CD4-positive, CD25-positive, alpha-beta regulatory T cell (primary cell): ENCODE results near the gene ADCY9. TPM values are rescaled to one million over a fixed set of nuclear protein-coding genes. Genes with fewer than 3 reads are reported as not detected.
"Not testable (repeated sequence)": the region's sequence is repeated elsewhere in the genome, so short reads cannot be mapped to it uniquely, and the experiment has no call there.

Experiments used
- ATAC-seq, 2 donors: fragments of 150-1000 bp; cut with Tn5 transposase; one replicate each; pipeline ENCODE4 v1.10.0; 2021; ENCODE audit warnings: low read depth in 2 of 2, moderate number of reproducible peaks in 2 of 2, moderate library complexity in 1 of 2
- DNase-seq, 3 donors: peaks; one replicate each; pipeline versions ENCODE4 v3.0.0 to v3.0.0-alpha.2; 2012 to 2022; ENCODE audit warnings: mixed read lengths in 1 of 3
- H3K27ac ChIP-seq: one replicate; pipeline ENCODE4 v1.7.0; 2013; ENCODE audit warnings: mild to moderate bottlenecking, low read length; ENCODE audit not compliant: insufficient read depth, poor library complexity, severe bottlenecking
- H3K27me3 ChIP-seq: one replicate; pipeline ENCODE4 v1.7.0; 2013; ENCODE audit warnings: low read length; ENCODE audit not compliant: control insufficient read depth, insufficient read depth
- H3K36me3 ChIP-seq: one replicate; pipeline ENCODE4 v1.7.0; 2013; ENCODE audit warnings: mild to moderate bottlenecking, low read length, moderate library complexity; ENCODE audit not compliant: control insufficient read depth, insufficient read depth
- H3K4me1 ChIP-seq: 2 replicates; pipeline ENCODE4 v1.7.0; 2013; ENCODE audit warnings: mild to moderate bottlenecking, low read length; ENCODE audit not compliant: insufficient read depth, control insufficient read depth, poor library complexity, severe bottlenecking
- H3K4me3 ChIP-seq: one replicate; pipeline ENCODE4 v1.7.0; 2013; ENCODE audit warnings: low read depth, mild to moderate bottlenecking, low read length, moderate library complexity
- H3K9me3 ChIP-seq, 2 experiments: 1 replicate in 1 of 2; 2 replicates in 1 of 2; pipeline ENCODE4 v1.7.0; 2013; ENCODE audit warnings: low read length in 2 of 2, mild to moderate bottlenecking in 1 of 2, moderate library complexity in 1 of 2; ENCODE audit not compliant: control insufficient read depth in 2 of 2
- H3K27ac Mint-ChIP-seq, 3 donors: one replicate each; pipeline ENCODE4 v1.8.0; 2020 to 2022; ENCODE audit warnings: mild to moderate bottlenecking in 3 of 3, mixed read lengths in 3 of 3, moderate library complexity in 2 of 3
- H3K27me3 Mint-ChIP-seq: one replicate; pipeline ENCODE4 v1.8.0; 2022; ENCODE audit warnings: mild to moderate bottlenecking, mixed read lengths
- H3K36me3 Mint-ChIP-seq: one replicate; pipeline ENCODE4 v1.8.0; 2020; ENCODE audit warnings: mixed read lengths
- H3K4me1 Mint-ChIP-seq, 4 donors: one replicate each; pipeline ENCODE4 v1.8.0; 2020 to 2022; ENCODE audit warnings: mixed read lengths in 4 of 4, mild to moderate bottlenecking in 1 of 4
- H3K4me3 Mint-ChIP-seq, 4 donors: one replicate each; pipeline ENCODE4 v1.8.0; 2020 to 2022; ENCODE audit warnings: mild to moderate bottlenecking in 4 of 4, mixed read lengths in 4 of 4, moderate library complexity in 3 of 4
- H3K9me3 Mint-ChIP-seq, 7 donors: one replicate each; pipeline ENCODE4 v1.8.0; 2020 to 2022; ENCODE audit warnings: mixed read lengths in 7 of 7, mild to moderate bottlenecking in 3 of 7, moderate library complexity in 2 of 7
- polyA plus RNA-seq, 4 donors: library from polyadenylated mRNA; unstranded; fragments of 300-500 nt; fragmentation: Illumina TruSeq; gene quantifications; one replicate each; pipeline ENCODE4 v1.2.3, GENCODE V29; 2021
- total RNA-seq: library from RNA; stranded (reverse); gene quantifications from one replicate; pipeline ENCODE4 v1.2.3, GENCODE V29; 2022

Gene ADCY9
- total and polyA plus RNA-seq, 5 donors from 2014 or later = 0.06 to 7.8 (median 0.23) TPM

- H3K27ac Mint-ChIP-seq = no peak overlapping the region
- H3K4me1 ChIP-seq = no peaks in the 10 kb centered on the region
- H3K27me3 Mint-ChIP-seq = peaks cover 4% of the 10 kb centered on the region
Measured at GRCh38 chr16:4049031-4049430, 67.2 kb downstream of the ADCY9 start.

GRCh38 chr16:4048481-4048880 lies 67.8 kb downstream of the ADCY9 start:
- Mint-ChIP-seq H3K4me1 (no peaks in the 10 kb centered on the region), H3K27me3 (peaks cover 4% of the 10 kb centered on the region), H3K36me3 (no peaks in the 10 kb centered on the region), H3K4me3 (no peak overlapping the region), H3K27ac (no peak overlapping the region), H3K9me3 (no peaks in the 10 kb centered on the region)
- no peak for DNase-seq
- Histone ChIP-seq H3K27ac (no peak overlapping the region), H3K4me3 (no peak overlapping the region), H3K4me1 (no peaks in the 10 kb centered on the region), H3K36me3 (no peaks in the 10 kb centered on the region), H3K9me3 (no peaks in the 10 kb centered on the region), H3K27me3 (no peaks in the 10 kb centered on the region)
- ATAC-seq = no peak

More at GRCh38 chr16:4049031-4049430, 67.2 kb downstream of the ADCY9 start:
- Mint-ChIP-seq H3K9me3 (no peaks in the 10 kb centered on the region), H3K4me3 (no peak overlapping the region), H3K36me3 (no peaks in the 10 kb centered on the region), H3K4me1 (no peaks in the 10 kb centered on the region)
- DNase-seq = no peak
- no peak for ATAC-seq
- no peaks in the 10 kb centered on the region for H3K9me3 ChIP-seq
- H3K27me3 ChIP-seq = no peaks in the 10 kb centered on the region
- no peak overlapping the region for H3K27ac ChIP-seq
- no peaks in the 10 kb centered on the region for H3K36me3 ChIP-seq
- no peak overlapping the region for H3K4me3 ChIP-seq

- Mint-ChIP-seq H3K27ac (no peak overlapping the region), H3K9me3 (no peaks in the 10 kb centered on the region), H3K36me3 (no peaks in the 10 kb centered on the region), H3K4me3 (no peak overlapping the region), H3K4me1 (no peaks in the 10 kb centered on the region), H3K27me3 (peaks cover 4% of the 10 kb centered on the region)
- Histone ChIP-seq H3K4me1 (no peaks in the 10 kb centered on the region), H3K9me3 (no peaks in the 10 kb centered on the region), H3K27me3 (no peaks in the 10 kb centered on the region), H3K27ac (no peak overlapping the region), H3K36me3 (no peaks in the 10 kb centered on the region), H3K4me3 (no peak overlapping the region)
- no peak for ATAC-seq
- DNase-seq = no peak
Measured at GRCh38 chr16:4046221-4046620, 70.0 kb downstream of the ADCY9 start.

GRCh38 chr16:4045561-4045960 lies 70.7 kb downstream of the ADCY9 start:
- not testable (repeated sequence) for DNase-seq, H3K9me3 Mint-ChIP-seq

GRCh38 chr16:4042581-4042980 lies 73.7 kb downstream of the ADCY9 start:
- no peak overlapping the region for H3K4me3 Mint-ChIP-seq
- no peaks in the 10 kb centered on the region for H3K4me1 Mint-ChIP-seq
- H3K27ac Mint-ChIP-seq = no peak overlapping the region
- H3K9me3 Mint-ChIP-seq = no peaks in the 10 kb centered on the region
- Histone ChIP-seq H3K27ac (no peak overlapping the region), H3K36me3 (no peaks in the 10 kb centered on the region), H3K27me3 (no peaks in the 10 kb centered on the region), H3K4me3 (no peak overlapping the region), H3K4me1 (no peaks in the 10 kb centered on the region), H3K9me3 (no peaks in the 10 kb centered on the region)
- no peak for ATAC-seq
- DNase-seq = no peak
- no peaks in the 10 kb centered on the region for H3K36me3 Mint-ChIP-seq
- H3K27me3 Mint-ChIP-seq = peaks cover 4% of the 10 kb centered on the region

More at GRCh38 chr16:4045561-4045960, 70.7 kb downstream of the ADCY9 start:
- not testable (repeated sequence) for H3K27me3 ChIP-seq, H3K9me3 ChIP-seq, H3K27me3 Mint-ChIP-seq, H3K4me1 Mint-ChIP-seq, H3K4me3 ChIP-seq, H3K36me3 Mint-ChIP-seq, H3K4me3 Mint-ChIP-seq, H3K4me1 ChIP-seq, H3K36me3 ChIP-seq, ATAC-seq, H3K27ac Mint-ChIP-seq, H3K27ac ChIP-seq

- H3K4me1 Mint-ChIP-seq = no peaks in the 10 kb centered on the region
Measured at GRCh38 chr16:4038448-4038847, 77.8 kb downstream of the ADCY9 start.

GRCh38 chr16:4036952-4037351 lies 79.3 kb downstream of the ADCY9 start:
- H3K9me3 ChIP-seq, H3K4me3 ChIP-seq, H3K36me3 Mint-ChIP-seq, H3K36me3 ChIP-seq, H3K27ac Mint-ChIP-seq, H3K4me3 Mint-ChIP-seq, ATAC-seq, H3K27ac ChIP-seq, H3K9me3 Mint-ChIP-seq, H3K4me1 ChIP-seq, H3K27me3 ChIP-seq, H3K27me3 Mint-ChIP-seq, H3K4me1 Mint-ChIP-seq, DNase-seq: not testable (repeated sequence)

More at GRCh38 chr16:4038448-4038847, 77.8 kb downstream of the ADCY9 start:
- Histone ChIP-seq H3K4me1 (no peaks in the 10 kb centered on the region), H3K36me3 (no peaks in the 10 kb centered on the region), H3K9me3 (no peaks in the 10 kb centered on the region), H3K27ac (no peak overlapping the region), H3K4me3 (no peak overlapping the region), H3K27me3 (no peaks in the 10 kb centered on the region)
- Mint-ChIP-seq H3K36me3 (no peaks in the 10 kb centered on the region), H3K9me3 (no peaks in the 10 kb centered on the region), H3K27me3 (peaks cover 7% of the 10 kb centered on the region), H3K4me3 (no peak overlapping the region), H3K27ac (no peak overlapping the region)
- ATAC-seq = no peak
- DNase-seq = no peak

GRCh38 chr16:4034963-4035362 lies 81.3 kb downstream of the ADCY9 start:
- peaks cover 0 to 5% (median 2%) of the 10 kb centered on the region in 4 donors for H3K4me1 Mint-ChIP-seq
- no peak overlapping the region for H3K27ac Mint-ChIP-seq
- no peak overlapping the region for H3K4me3 Mint-ChIP-seq
- Histone ChIP-seq H3K9me3 (no peaks in the 10 kb centered on the region), H3K27me3 (no peaks in the 10 kb centered on the region), H3K36me3 (no peaks in the 10 kb centered on the region), H3K4me1 (no peaks in the 10 kb centered on the region), H3K27ac (no peak overlapping the region), H3K4me3 (no peak overlapping the region)
- ATAC-seq = no peak
- no peaks in the 10 kb centered on the region for H3K36me3 Mint-ChIP-seq
- no peaks in the 10 kb centered on the region for H3K9me3 Mint-ChIP-seq
- peaks cover 10% of the 10 kb centered on the region for H3K27me3 Mint-ChIP-seq
- DNase-seq = no peak
